ENCODE measurements around the gene TNNT1.

DNA sequence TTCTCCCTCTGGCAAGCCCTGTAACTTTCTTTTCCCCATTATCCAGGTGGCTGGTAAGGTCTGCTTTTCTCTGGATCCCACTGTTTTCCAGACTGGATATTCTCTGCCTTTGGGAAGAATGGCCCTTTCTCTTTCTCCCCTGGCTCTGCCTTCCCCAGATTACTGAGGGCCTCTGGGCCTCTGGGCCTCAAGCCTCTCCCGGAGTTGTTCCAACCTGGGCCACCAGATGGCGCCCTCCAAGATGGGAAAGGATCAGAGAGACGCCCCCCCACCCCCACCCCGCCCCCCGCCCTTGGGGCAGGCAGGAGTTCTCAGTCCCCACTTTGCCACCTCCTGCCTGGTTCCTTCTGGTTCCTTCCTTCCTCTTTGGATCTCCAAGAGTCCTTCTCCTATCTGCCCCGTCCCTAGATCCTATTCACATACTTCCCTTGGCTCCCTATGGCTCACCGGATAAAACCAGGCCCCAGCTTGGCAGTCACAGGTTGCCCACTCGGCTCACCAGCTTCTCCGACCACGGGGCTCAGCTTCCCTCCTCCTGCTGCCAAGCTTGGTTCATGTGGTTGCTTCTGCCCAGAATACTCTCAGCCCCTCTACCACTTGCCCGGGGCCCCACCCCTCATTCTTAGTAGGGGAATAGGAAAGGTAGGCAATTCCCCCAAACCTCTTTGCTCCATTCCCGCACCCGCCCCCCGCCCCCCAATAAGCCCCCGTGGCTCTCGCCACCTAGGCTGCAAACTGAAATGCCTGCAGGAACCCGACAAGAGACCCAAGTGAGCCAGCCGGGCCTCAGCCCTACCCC, 60.3 kb downstream of the TNNT1 start:
- no peak for TF ChIP-seq POLR2AphosphoS5 (IDR thresholded peaks at IDR 0.05; ENCODE audit: borderline replicate concordance, low read depth, low read length)
- TF ChIP-seq EZH2 (IDR thresholded peaks at IDR 0.05) = no peak

Measured in SK-N-MC (cell line).